Caco-2 (cell line): ENCODE measurements around the gene NLGN4X. TPM values are rescaled to one million over a fixed set of nuclear protein-coding genes. Genes with fewer than 3 reads are reported as not detected.

Experiments
- BruUV-seq: library from RNA; stranded (reverse); fragments of 400-500 nt; replicated peaks from 2 replicates; lab custom pipeline; 2021; lab: Mats Ljungman, UMichigan
- CTCF ChIA-PET: fragments of 300-600 bp; sonication (Branson Sonifier 250); formaldehyde crosslinking; loops from one replicate; lab custom pipeline; 2022; ENCODE audit warnings: antibody characterized with exemption; lab: Charles Lee
- POLR2A ChIA-PET: fragments of 300-600 bp; sonication (Branson Sonifier 250); formaldehyde crosslinking; loops from one replicate; lab custom pipeline; 2022; ENCODE audit warnings: antibody characterized with exemption; lab: Charles Lee
- DNase-seq, 2 experiments: peaks; one replicate each; pipeline versions ENCODE4 v3.0.0 to v3.0.0-alpha.2; 2020 to 2022
- H3K27me3 ChIP-seq: replicated peaks from 2 replicates; pipeline ENCODE4 v1.6.0; 2011; ENCODE audit warnings: low read length; ENCODE audit not compliant: control insufficient read depth, insufficient read depth
- H3K36me3 ChIP-seq: 2 replicates; pipeline ENCODE4 v1.5.1; 2011; ENCODE audit warnings: low read length; ENCODE audit not compliant: control insufficient read depth, insufficient read depth
- H3K4me1 ChIP-seq: fragments of 250-450 bp; sonication (Bioruptor Pico); 2 replicates; pipeline ENCODE4 v1.5.1; 2020; ENCODE audit warnings: mild to moderate bottlenecking
- H3K4me3 ChIP-seq: 2 replicates; pipeline ENCODE4 v1.5.1; 2011; ENCODE audit warnings: low read depth, mild to moderate bottlenecking, control low read depth, low read length
- H3K9me3 ChIP-seq: fragments of 250-450 bp; sonication (Bioruptor Pico); 2 replicates; pipeline ENCODE4 v1.5.1; 2020; ENCODE audit warnings: mild to moderate bottlenecking, moderate library complexity
- H3K27ac Mint-ChIP-seq: one replicate; pipeline ENCODE4 v1.8.0; 2022; ENCODE audit warnings: mixed read lengths; ENCODE audit not compliant: unreplicated experiment
- H3K27me3 Mint-ChIP-seq: one replicate; pipeline ENCODE4 v1.8.0; 2022; ENCODE audit warnings: mixed read lengths; ENCODE audit not compliant: insufficient read depth, unreplicated experiment
- H3K36me3 Mint-ChIP-seq: one replicate; pipeline ENCODE4 v1.8.0; 2022; ENCODE audit warnings: mild to moderate bottlenecking, mixed read lengths; ENCODE audit not compliant: insufficient read depth, unreplicated experiment
- H3K4me1 Mint-ChIP-seq: one replicate; pipeline ENCODE4 v1.8.0; 2022; ENCODE audit warnings: low read depth, mixed read lengths; ENCODE audit not compliant: unreplicated experiment
- H3K4me3 Mint-ChIP-seq: one replicate; pipeline ENCODE4 v1.8.0; 2022; ENCODE audit warnings: mild to moderate bottlenecking, moderate library complexity, mixed read lengths; ENCODE audit not compliant: unreplicated experiment
- H3K9me3 Mint-ChIP-seq: one replicate; pipeline ENCODE4 v1.8.0; 2022; ENCODE audit warnings: mixed read lengths; ENCODE audit not compliant: unreplicated experiment
- intact Hi-C: fragments of 100-400 bp; cut with micrococcal nuclease; formaldehyde crosslinking; loops from one replicate; pipeline ENCODE4 v1.10.0; 2022; ENCODE audit not compliant: unreplicated experiment
- total RNA-seq: library from RNA; stranded (reverse); gene quantifications from 2 replicates; pipeline ENCODE4 v1.2.3, GENCODE V29; 2022
- TF ChIP-seq, protein P1 (sequence below), 2 experiments: fragments of 200-600 bp in 1 of 2; IDR thresholded peaks; 1 replicate in 1 of 2; 2 replicates in 1 of 2; pipeline versions ENCODE4 v1.5.1 to v1.8.0; 2011 to 2022; ENCODE audit warnings: antibody characterized with exemption in 1 of 2, control low read depth in 1 of 2, inconsistent platforms in 1 of 2, low read depth in 1 of 2, low read length in 1 of 2, mild to moderate bottlenecking in 1 of 2, moderate library complexity in 1 of 2; ENCODE audit not compliant: insufficient read depth in 1 of 2, severe bottlenecking in 1 of 2, unreplicated experiment in 1 of 2

Gene NLGN4X
- total RNA-seq, 1 experiment from 2014 or later = not detected

- intact Hi-C loops = no loop called here
- DNase-seq = no peak
- POLR2A ChIA-PET = no interaction called here
- H3K4me1 Mint-ChIP-seq = no peaks in the 10 kb centered on the region
- H3K27me3 Mint-ChIP-seq = no peaks in the 10 kb centered on the region
- H3K9me3 Mint-ChIP-seq = no peaks in the 10 kb centered on the region
- no peak overlapping the region for H3K4me3 ChIP-seq
- no TSS peak for BruUV-seq
- CTCF ChIA-PET = no interaction called here
- TF ChIP-seq, protein P1, sequence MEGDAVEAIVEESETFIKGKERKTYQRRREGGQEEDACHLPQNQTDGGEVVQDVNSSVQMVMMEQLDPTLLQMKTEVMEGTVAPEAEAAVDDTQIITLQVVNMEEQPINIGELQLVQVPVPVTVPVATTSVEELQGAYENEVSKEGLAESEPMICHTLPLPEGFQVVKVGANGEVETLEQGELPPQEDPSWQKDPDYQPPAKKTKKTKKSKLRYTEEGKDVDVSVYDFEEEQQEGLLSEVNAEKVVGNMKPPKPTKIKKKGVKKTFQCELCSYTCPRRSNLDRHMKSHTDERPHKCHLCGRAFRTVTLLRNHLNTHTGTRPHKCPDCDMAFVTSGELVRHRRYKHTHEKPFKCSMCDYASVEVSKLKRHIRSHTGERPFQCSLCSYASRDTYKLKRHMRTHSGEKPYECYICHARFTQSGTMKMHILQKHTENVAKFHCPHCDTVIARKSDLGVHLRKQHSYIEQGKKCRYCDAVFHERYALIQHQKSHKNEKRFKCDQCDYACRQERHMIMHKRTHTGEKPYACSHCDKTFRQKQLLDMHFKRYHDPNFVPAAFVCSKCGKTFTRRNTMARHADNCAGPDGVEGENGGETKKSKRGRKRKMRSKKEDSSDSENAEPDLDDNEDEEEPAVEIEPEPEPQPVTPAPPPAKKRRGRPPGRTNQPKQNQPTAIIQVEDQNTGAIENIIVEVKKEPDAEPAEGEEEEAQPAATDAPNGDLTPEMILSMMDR (IDR thresholded peaks at IDR 0.05; ENCODE audit: insufficient read depth in 1 of 2, low read depth in 1 of 2, low read length in 1 of 2, severe bottlenecking in 1 of 2, unreplicated experiment in 1 of 2) = no peak
- H3K27me3 ChIP-seq = no peaks in the 10 kb centered on the region
- H3K4me3 Mint-ChIP-seq = no peak overlapping the region
- H3K4me1 ChIP-seq = no peaks in the 10 kb centered on the region
- H3K36me3 Mint-ChIP-seq = no peaks in the 10 kb centered on the region
- no peaks in the 10 kb centered on the region for H3K36me3 ChIP-seq
- no peak overlapping the region for H3K27ac Mint-ChIP-seq
- no peaks in the 10 kb centered on the region for H3K9me3 ChIP-seq
These were observed 263.3 kb downstream of the NLGN4X start for GRCh38 chrX:5965406-5965805.

DNA sequence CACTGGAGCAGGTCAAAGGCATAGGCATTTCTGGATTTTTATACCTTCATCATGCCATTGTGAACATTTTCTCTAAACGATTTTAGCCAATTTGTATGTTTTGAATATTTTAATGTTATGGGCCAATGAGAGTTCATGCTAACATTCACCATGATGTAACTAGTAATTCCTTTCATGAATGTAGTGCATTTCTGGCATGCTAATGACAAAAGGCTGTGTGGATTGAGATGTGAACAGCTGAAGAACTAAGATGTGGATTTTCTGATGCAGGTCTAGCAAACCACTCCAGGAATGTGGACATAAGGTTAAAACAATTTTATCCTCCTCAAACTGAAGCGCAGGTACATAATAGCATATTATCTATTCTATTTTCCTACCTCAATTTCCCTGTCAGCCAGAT is 269.4 kb downstream of the NLGN4X start:
- no peaks in the 10 kb centered on the region for H3K27me3 ChIP-seq
- H3K4me3 ChIP-seq = no peak overlapping the region
- intact Hi-C loops = no loop called here
- no peaks in the 10 kb centered on the region for H3K9me3 ChIP-seq
- Mint-ChIP-seq H3K36me3 (no peaks in the 10 kb centered on the region), H3K27ac (no peak overlapping the region), H3K4me1 (no peaks in the 10 kb centered on the region), H3K9me3 (no peaks in the 10 kb centered on the region), H3K4me3 (no peak overlapping the region), H3K27me3 (no peaks in the 10 kb centered on the region)
- H3K36me3 ChIP-seq = no peaks in the 10 kb centered on the region
- POLR2A ChIA-PET = no interaction called here
- BruUV-seq = no TSS peak
- TF ChIP-seq, protein P1 (IDR thresholded peaks at IDR 0.05; ENCODE audit: insufficient read depth in 1 of 2, low read depth in 1 of 2, low read length in 1 of 2, severe bottlenecking in 1 of 2, unreplicated experiment in 1 of 2) = no peak
- CTCF ChIA-PET = no interaction called here
- DNase-seq = no peak
- H3K4me1 ChIP-seq = no peaks in the 10 kb centered on the region

GRCh38 chrX:5958523-5958922 is 270.1 kb downstream of the NLGN4X start:
- DNase-seq = no peak
- Histone ChIP-seq H3K4me3 (no peak overlapping the region), H3K36me3 (no peaks in the 10 kb centered on the region), H3K9me3 (no peaks in the 10 kb centered on the region), H3K4me1 (no peaks in the 10 kb centered on the region), H3K27me3 (no peaks in the 10 kb centered on the region)
- Mint-ChIP-seq H3K4me3 (no peak overlapping the region), H3K27me3 (no peaks in the 10 kb centered on the region), H3K9me3 (no peaks in the 10 kb centered on the region), H3K36me3 (no peaks in the 10 kb centered on the region), H3K27ac (no peak overlapping the region), H3K4me1 (no peaks in the 10 kb centered on the region)
- TF ChIP-seq, protein P1 (IDR thresholded peaks at IDR 0.05; ENCODE audit: insufficient read depth in 1 of 2, low read depth in 1 of 2, low read length in 1 of 2, severe bottlenecking in 1 of 2, unreplicated experiment in 1 of 2) = no peak
- intact Hi-C loops = no loop called here
- ChIA-PET CTCF (no interaction called here), POLR2A (no interaction called here)
- BruUV-seq = no TSS peak
